GOT3 (cell line): ENCODE results near the gene PPME1.

Experiments
- DNase-seq: peaks from one replicate; lab custom pipeline; 2025; ENCODE audit warnings: mixed read lengths; lab: John Stamatoyannopoulos, UW

Gene PPME1

DNA sequence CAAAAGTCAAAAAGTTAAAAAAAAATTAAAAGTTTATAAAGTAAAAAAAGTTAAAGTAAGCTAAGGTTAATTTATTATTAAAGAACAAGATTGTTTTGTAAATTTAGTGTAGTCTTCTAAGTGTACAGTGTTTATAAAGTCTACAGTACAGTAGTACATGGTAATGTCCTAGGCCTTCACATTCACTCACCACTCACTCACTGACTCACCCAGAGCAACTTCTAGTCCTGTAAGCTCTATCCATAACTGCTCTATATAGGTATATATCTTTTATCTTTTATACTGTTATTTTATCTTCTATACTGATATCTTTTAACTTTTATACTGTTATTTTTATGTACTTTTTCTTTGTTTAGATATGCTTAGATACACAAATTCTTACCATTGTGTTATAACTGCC lies 11.4 kb upstream of the PPME1 start:
- DNase-seq, result no peak

GRCh38 chr11:74162681-74163467 lies 8.2 kb upstream of the PPME1 start:
- DNase-seq, result no peak

- DNase-seq, result no peak
Observed at GRCh38 chr11:74168838-74169237, 2.3 kb upstream of the PPME1 start.

DNA sequence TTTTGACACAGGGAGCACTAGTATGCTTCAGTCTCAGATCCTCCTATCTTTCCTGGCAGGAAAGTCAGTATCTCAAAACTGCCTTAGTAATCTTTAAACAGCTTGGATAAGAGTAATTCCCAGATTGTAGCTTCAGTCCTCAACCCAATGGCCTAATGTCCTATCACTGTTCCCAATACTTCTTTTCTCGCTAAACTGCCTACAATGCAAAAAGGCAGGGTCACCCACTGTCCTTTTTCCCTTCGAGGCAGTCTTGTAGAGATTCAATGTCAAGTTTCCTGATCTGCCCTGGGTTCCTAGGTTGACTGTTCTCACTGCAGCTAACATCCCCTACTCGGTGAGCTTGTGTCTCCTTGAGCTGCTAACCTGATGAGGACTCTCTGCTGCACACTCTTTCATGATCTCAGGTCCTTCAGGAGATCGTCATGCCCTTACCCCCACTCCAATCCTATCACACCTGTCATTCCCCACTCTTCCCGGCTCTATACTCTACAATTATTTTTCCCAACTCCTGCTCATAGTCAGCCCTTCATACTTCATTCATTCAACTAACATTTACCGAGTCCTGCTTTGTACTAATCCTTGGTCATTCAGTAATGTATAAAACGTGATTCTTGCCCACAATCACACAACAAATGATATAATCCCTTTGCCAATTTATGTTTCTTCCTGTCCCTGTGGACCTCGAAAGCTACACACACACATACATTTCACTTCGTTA lies 1.2 kb upstream of the PPME1 start:
- DNase-seq, result no peak

GRCh38 chr11:74171630-74171968 lies 510 bp downstream of the PPME1 start:
- no peak for DNase-seq

DNA sequence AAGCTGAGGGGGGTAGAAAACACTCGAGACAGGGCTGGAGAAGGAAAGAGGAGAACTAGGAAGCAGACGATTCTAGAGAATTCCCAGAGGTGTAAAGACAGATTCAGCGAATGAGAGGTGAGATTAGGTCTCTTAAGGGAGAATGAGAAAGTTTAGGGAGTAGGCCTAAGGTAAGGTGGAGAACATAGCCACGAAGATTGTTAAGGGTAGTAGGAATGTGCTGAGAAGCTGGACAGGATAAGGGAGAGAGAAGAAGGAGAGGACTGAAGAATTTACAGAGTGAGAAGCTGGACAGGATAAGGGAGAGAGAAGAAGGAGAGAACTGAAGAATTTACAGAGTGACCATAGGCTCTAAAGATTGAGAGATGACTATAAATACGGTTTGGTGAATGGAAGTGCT lies 908 bp downstream of the PPME1 start:
- DNase-seq, result no peak

DNA sequence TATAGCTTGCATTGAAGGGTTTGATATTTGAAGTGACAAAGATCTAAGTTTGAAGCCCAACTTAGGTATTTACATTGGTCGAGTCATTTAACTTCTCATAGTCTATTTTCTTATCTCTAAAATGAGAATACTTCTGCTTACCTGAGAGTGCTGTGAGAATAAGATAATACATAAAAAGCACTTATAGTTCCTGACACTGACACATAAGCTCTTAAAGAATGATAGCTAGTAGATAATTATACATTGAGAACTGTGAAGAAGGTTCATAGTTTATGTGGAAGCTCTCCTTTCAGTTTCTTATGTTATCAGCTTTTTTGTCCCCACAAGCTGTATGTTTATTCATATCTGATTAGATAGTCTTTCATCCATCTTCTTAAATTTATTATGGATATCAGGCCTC lies 4.8 kb downstream of the PPME1 start:
- no peak for DNase-seq

GRCh38 chr11:74179234-74180052 lies 8.4 kb downstream of the PPME1 start:
- DNase-seq, result no peak

GRCh38 chr11:74182635-74183034 lies 11.5 kb downstream of the PPME1 start:
- no peak for DNase-seq

DNA sequence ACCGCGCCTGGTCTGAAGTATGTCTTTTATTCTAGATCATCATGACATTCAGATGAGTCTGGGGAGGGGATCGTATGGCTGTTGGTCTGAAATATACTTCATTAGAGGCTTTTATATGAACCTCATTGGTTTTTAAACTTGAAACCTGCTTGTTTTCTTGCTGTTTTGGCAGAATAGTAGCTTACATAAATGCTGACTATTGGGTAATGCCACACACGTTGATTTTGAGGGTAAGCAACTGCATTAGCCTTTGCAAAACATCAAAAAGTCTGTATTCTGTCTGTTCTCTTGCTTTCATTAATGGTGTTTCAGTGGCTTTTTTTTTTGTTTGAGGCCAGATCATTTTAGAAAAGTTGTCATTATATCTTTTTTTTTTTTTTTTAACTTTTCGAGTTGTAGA lies 14.2 kb downstream of the PPME1 start:
- DNase-seq, result no peak

GRCh38 chr11:74185695-74186094 lies 14.6 kb downstream of the PPME1 start:
- no peak for DNase-seq

DNA sequence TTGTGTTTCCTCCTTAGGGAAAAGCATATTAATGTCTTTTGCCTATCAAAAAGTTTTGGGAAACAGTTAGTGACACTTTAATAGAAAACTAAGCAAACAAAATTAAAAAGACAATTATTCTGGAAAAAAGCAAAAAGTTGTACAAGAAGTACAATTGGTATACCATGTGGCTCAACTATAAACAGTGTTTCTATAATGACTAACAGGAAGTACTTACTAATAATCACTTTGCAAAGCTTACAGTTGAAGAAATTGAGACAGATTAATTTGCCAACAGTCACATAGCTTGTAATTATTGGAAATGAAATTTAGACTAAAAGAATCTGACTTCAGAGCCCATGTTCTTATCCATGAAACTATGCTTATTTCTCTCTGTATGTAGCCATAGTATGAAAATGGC lies 24.7 kb downstream of the PPME1 start:
- no peak for DNase-seq

DNA sequence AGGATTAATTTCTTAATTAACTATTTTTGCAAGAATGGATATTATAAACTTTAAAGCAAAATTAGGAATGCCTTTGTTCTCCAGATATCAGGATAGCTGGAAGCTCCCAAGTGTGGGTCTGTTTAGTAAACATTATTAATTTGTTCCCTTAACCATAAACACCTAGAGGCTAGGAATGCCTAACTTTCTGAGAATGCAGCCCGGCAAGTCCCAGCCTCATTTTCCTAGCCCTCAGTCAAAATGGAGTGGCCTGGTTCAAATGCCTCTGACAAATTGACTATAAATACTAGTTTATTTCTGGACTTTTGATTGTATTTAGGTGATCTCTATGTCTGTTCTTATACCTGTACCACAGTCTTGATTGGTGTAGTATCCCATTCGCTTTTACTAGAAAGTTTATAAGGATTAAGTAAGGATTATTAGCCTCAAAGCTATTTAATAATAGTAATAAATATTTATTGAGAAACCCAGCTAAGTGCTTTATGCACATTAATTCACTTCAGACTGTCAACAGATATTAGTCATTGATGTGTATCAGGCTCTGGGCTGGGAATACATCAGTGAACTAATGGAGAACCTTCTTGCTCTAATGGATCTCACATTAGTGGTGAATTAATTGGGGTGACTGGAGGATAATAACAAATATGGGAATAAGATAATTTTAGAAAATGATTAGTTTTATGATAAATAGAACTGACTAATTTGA lies 25.8 kb downstream of the PPME1 start:
- DNase-seq, result no peak

DNA sequence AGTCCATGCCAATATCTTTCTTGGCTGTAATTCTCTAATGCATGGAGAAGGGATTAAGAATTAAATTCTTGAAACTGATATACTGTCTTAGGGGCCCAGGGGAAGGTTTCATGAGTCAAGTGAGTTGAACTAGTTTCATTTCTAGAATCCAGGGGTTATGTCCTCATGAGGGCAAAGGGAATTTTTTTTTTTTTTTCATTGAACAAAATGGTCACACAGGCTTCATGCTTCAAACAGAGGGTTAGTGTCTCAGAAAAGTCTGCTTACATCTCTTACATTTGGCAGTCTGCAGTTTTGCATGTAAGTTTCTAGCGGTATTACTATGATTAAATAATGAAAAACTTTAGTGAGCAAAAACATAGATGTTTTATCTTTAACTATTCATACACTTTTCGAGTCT lies 32.9 kb downstream of the PPME1 start:
- no peak for DNase-seq

GRCh38 chr11:74204701-74205100 lies 33.6 kb downstream of the PPME1 start:
- no peak for DNase-seq

DNA sequence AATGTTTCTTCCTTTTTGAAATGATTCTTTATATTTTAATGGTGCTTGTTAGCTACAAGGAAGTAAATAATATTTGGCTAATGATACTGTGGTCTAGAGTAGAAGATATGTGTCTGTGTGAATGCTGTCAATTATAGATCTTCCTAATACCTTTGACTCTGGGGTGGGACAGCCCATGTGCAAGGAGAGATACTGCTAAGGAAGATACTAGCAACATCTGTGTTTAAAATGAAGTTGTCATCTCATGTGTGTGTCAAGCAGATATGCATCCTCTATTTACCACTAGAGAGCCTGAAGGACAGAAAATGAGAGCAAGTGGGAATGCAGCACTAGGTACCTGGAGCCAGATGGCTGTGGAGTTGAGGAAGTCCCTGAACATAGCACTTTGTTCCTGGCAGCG lies 34.1 kb downstream of the PPME1 start:
- DNase-seq, result no peak

- no peak for DNase-seq
Observed at GRCh38 chr11:74206746-74207145, 35.7 kb downstream of the PPME1 start.

DNA sequence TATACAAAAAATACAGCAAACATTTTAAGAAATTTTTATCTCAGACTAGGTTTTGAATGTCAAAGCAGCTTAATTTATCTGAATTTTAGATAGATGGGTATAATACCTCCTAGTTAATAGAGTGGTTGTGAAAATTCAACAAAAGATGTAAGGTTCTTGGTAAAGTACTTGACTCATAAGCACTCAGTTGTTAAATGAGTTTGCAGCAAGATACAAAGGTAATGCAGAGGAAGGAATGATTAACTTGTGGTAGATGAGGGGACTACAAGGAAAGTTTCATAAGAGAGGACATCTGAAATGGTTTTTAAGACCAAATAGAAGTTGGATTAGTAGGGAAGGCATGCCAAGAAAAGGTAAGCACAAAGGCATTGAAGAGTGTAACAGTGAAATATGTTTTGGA lies 37.4 kb downstream of the PPME1 start:
- DNase-seq, result no peak

DNA sequence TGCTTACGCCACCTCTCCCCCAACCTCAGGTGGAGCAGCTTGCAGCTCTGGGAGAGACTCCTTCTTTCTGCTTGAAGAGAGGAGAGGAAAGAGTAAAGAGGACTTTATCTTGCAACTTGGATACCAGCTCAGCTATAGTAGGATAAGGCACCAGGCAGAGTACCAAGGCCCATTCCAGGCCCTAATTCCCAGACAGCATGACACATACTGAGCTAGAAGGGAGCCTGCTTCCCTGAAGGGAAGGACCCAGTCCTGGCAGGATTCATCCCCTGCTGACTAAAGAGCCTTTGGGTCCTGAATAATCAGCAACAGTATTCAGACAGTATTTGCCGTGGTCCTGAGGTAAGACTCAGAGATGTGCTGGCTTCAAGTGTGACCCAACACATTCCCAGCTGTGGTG lies 41.4 kb downstream of the PPME1 start:
- no peak for DNase-seq

GRCh38 chr11:74220376-74220775 lies 49.3 kb downstream of the PPME1 start:
- DNase-seq, result no peak

DNA sequence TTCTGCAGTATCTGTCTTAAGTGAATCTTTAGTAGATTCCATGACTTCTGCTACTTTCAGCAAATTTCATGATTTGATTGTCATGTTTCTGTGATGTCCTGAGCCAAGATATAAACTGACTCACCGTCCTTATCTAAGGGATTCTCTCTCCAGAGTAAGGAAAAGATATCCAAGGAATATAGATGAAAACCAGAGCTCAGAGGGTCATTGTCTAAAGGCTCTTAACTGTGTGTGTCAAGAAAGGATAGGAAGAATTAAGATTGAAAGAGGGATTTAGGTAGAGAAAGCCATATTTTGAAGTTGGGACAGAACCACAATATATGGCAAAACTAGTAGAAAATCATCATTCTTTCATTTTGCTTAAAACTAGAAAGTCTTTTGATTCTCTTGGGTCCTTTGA lies 50.7 kb downstream of the PPME1 start:
- DNase-seq, result no peak

DNA sequence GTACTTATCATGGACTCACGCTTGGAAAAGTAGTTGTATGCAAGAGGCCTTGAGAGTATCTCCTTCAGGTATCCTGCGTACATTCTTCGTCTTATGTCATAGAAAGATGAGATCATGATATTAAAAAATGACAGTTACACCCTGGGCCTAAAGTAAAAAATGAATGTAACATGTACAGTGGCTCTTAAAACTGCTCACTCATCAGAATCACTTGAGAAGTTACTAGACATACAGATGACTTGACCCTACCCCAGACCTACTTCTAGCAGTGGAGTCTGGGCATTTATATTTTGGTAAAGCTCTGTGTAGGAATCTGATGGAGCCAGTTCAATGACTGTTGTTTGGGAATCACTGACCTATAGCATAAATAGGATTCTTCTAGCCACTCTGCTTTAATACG lies 54.5 kb downstream of the PPME1 start:
- no peak for DNase-seq
